ENCODE measurements around the gene LCE1F.

LCE1F gene

DNA sequence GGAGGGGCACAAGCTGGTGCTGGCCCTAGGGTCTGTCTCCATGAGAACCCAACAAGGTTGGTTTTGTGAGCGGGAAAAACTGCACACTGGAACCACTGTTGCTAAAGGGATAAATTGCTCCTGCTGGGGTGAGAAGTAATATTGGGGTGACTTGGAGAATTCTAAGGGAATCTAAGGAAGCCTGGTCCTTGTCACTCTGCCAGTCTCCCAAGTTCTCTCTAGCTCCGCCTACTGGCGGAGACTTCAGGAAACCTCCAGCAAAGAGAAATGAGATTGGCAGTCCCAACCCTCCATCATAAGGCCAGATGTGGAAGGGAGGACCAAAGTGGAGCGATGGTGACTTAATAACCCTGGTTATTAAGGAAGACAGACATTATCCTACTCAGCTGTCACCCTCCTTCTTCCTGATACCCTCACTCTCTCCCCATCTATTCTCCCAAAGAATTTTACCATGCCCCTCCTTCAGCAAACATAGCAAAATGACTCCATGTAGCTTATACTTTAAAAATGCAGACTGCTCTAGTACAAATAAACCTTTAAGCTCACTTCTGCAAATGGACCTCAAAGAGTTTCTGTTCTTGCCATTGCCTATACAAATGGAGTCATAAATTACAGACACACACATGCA lies 2.7 kb downstream of the LCE1F start:
- no peak for DNase-seq

DNA sequence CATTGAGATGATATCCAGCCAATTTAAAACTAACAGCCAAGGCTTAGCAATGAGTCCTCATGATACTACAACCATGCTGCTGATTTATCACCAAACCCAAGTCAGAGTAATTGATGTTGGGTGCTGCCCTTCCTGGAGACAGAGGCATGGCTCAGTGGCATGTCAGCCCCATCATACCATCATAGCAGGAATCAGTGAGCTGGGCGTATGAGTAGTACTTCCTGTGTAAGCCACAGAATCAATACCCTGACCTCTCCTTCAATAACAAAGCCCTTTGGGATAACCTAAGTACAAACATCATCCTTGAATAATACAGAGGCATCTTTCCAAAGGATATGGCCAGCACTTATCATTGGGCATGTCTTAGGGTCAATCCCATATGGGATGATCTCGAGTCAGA lies 8.2 kb downstream of the LCE1F start:
- DNase-seq = no peak

DNA sequence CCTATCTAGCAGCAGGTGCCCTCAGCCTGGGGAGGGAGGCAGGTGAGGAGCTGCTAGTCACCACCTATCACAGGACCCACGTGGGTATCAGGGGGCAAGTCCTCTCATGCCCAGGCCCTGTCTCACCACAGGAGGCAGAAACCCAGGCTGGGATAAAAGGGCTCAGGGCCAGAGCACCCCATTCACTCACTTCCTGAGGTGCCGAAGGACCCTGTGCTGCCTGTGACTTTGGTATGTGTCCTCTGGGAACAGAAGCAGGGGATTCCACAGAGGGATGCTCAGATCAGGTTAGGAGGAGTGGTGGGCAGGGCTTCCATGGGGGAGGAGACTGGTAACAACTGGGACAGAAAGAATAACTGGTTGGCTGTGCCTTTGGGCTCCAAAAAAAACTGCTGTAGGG lies 11.1 kb downstream of the LCE1F start, which contains the start of gene LCE1E:
LCE1E (plus strand) TSS at position 181 of the 400 bp plus-strand sequence. CDS start 1,043 bp downstream, outside the sequence.
- DNase-seq = no peak

DNA sequence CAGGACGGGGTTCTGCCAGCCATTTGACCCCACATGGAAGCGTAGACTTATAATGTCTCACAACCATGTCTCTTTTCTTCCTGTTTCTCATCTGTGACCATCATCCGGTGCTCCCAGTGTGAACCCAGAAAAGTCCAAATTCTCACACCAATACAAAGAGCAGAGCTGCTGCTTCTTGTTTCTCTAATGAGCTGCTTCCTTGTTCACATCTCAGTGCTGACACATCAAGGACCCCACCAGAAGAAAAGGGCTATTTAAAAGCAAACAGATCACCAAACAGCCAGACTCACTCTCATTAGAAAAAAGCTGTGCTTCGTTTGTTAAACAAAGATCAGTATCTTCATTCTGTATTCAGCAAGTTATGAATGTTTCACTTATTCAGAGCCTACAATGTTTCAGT lies 20.7 kb downstream of the LCE1F start:
- no peak for DNase-seq

DNA sequence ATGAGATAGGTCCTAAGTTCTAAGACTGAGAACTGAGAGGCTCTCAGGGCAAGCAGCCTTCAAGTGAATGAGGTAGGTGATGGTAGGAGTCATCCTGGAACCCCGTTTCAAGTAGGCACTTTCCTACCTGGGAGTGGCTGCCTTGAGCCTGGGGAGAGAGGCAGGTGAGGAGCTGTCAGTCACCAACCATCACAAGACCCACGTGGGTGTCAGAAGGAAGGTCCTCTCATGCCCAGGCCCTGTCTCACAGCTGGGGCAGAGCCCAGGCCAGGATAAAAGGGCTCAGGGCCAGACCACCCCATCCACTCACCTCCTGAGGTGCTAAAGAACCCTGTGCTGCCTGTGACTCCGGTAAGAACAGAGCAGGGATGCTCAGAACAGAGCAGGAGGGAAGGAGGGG lies 21.5 kb downstream of the LCE1F start, which contains the start of gene LCE1D:
LCE1D (plus strand) TSS at position 301 of the 400 bp plus-strand sequence. CDS start 1,074 bp downstream, outside the sequence.
- DNase-seq = no peak

DNA sequence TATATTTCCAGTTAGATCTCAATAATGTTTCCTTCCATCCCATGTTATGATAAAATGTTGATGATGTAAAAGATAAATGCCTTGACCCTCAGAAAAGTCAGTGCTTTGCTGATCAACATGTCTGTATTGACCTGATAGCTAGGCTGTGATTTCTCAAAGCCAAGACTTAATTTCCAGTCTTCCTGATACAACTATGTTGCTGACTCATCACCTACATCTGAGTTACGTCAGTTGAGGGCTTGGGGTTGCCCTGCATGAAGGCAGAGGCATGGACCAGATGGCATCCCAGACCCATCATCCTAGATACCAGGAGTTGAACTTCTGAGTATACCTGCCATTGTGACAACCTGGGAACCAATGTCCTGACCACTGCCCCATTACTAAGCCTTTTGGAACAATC lies 26.4 kb downstream of the LCE1F start:
- DNase-seq = no peak

DNA sequence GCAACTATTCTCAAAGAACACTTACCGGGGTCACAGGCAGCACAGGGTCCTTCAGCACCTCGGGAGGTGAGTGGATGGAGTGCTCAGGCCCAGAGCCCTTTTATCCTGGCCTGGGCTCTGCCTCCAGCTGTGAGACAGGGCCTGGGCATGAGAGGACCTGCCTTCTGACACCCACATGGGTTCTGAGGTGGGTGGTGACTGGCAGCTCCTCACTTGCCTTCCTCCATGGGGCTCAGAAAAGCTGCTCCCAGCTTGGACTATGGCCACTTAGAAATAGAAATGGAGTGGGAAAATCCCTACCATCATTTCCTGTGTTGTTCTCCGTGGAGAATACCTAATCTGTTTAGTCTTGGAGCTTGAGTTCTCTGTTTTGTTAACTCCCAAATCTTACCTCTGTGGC lies 31.6 kb downstream of the LCE1F start, which contains the start of gene LCE1C:
LCE1C (minus strand) TSS at position 76 of the 400 bp plus-strand sequence. CDS start 1,173 bp downstream, outside the sequence.
- no peak for DNase-seq

DNA sequence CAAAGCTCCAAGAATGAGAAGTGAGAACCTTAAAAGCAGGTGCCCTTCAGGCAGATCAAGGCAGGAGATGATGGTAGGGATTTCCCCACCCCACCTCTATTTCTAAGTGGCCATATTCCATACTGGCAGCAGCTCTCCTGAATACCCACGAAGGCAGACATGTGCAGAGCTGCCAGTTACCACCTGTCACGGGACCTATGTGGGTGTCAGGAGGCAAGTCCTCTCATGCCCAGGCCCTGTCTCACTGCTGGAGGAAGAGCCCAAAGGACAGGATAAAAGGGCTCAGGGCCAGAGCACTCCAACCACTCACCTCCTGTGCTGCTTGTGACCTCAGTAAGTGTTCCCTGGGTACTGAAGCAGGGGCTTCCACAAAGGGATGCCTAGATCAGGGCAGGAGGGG lies 36.1 kb downstream of the LCE1F start:
- DNase-seq = no peak

DNA sequence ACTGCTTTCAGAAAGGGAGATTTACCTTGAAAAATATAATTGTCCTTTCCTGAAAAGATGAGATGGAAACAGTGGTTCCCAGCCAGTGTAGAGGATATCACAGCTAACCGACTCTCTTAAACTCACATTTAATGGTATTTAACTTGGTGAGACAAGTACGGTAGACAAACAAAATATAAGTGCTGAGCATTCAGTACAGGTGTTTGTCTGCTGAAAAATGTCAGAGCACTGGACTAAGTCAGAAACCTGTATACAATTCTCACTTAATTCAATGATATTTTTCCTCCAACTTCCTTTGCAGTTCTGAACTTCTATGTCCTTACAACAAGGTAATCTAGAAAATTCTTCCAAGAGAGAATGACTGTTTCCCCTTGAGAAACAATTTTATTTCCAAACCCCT lies 36.7 kb downstream of the LCE1F start, which contains the start of gene LCE1B:
LCE1B (plus strand) TSS at position 301 of the 400 bp plus-strand sequence. CDS start 476 bp downstream, outside the sequence.
- no peak for DNase-seq

DNA sequence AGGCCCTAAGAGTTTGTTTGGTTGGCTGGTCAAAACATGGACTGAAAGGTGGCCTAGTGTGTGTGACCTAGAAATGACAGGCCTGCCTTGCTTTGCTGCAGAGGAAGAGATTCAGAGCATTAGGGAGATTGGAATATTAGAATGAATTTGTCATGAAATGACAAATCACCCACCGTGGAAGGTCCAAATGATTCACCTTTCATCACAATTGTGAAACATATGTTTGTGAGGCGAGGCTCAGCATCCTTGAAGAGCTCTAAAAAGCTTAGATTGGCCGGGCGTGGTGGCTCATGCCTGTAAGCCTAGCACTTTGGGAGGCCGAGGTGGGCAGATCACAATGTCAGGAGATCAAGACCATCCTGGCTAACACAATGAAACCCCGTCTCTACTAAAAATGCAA lies 42.4 kb downstream of the LCE1F start:
- DNase-seq = no peak

DNA sequence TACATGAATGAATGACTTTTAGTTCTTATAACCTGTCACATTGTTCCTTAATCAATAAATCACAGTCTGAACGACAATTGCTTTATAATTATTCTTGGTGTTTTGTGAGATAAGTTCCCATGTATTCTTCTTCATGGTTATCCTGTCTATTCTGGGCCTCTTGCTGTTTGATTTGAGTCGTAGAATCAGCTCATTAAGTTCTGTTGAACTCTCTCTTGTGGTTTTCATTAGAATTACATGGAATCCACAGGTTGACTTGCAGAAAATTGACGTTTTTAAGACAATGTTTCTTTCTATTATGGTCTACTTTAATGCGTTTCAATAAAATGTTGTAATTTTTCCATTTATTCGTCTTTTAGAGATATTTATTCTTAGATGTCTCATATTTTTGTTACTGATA lies 48.4 kb downstream of the LCE1F start:
- no peak for DNase-seq

DNA sequence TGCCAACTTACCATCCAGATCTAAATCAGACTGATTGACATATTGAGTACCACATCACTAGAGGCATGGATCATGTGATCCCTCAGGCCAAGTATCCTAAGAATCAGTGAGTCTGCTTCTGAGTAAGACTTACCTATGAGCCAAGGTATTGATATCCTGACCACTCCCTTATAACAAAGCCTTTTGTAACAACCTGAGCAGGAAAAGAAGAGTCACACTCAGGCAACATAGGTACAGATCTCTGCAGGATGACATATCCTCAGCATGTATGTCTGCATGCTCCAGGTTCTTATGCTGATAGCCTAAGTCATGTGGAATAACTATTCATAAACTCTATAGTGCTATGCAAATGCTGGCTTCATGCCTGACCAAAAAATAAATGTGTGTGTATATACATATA lies 50.0 kb downstream of the LCE1F start:
- no peak for DNase-seq

All from CD4-positive, alpha-beta T cell treated with Interleukin-17A for 4 hours (primary cell).